Neural cell (in vitro differentiated cells): ENCODE measurements around the gene SRGAP3. TPM values are rescaled to one million over a fixed set of nuclear protein-coding genes. Genes with fewer than 3 reads are reported as not detected.

ENCODE experiments used
- H2AFZ ChIP-seq: fragments of 200-600, 300-800 bp; sonication (generic), shearing (Covaris generic); 2 replicates; pipeline ENCODE4 v1.6.0; 2014; ENCODE audit warnings: low read depth, mild to moderate bottlenecking, antibody characterized with exemption, low read length, moderate library complexity
- H3F3A ChIP-seq: fragments of 200-600 bp; shearing (Covaris generic); 2 replicates; pipeline ENCODE4 v1.6.1; 2016; ENCODE audit warnings: mild to moderate bottlenecking, moderate library complexity, mixed read lengths, antibody characterized with exemption, low read length; ENCODE audit not compliant: insufficient read depth, poor library complexity, severe bottlenecking
- H3K27ac ChIP-seq: fragments of 200-600, 300-800 bp; sonication (generic), shearing (Covaris generic); 2 replicates; pipeline ENCODE4 v1.5.1; 2014; ENCODE audit warnings: mild to moderate bottlenecking, low read length, moderate library complexity
- H3K27me3 ChIP-seq: fragments of 300-800, 200-600 bp; sonication (generic), shearing (Covaris generic); 2 replicates; pipeline ENCODE4 v1.6.0; 2014; ENCODE audit warnings: mild to moderate bottlenecking, low read depth, low read length, moderate library complexity; ENCODE audit not compliant: insufficient read depth
- H3K36me3 ChIP-seq: fragments of 300-800, 200-600 bp; sonication (generic), shearing (Covaris generic); 2 replicates; pipeline ENCODE4 v1.5.1; 2014; ENCODE audit warnings: mild to moderate bottlenecking, antibody characterized with exemption, low read length, moderate library complexity; ENCODE audit not compliant: insufficient read depth
- H3K4me2 ChIP-seq: fragments of 300-800, 200-600 bp; sonication (generic), shearing (Covaris generic); 2 replicates; pipeline ENCODE4 v1.6.0; 2014; ENCODE audit warnings: mild to moderate bottlenecking, low read length
- H3K4me3 ChIP-seq: fragments of 300-800, 200-600 bp; sonication (generic), shearing (Covaris generic); 2 replicates; pipeline ENCODE4 v1.5.1; 2014; ENCODE audit warnings: mild to moderate bottlenecking, low read length, moderate library complexity
- H3K79me2 ChIP-seq: fragments of 200-600 bp; shearing (Covaris generic); replicated peaks from 2 replicates; pipeline ENCODE4 v1.6.0; 2014; ENCODE audit warnings: mild to moderate bottlenecking, low read length, moderate library complexity; ENCODE audit not compliant: insufficient read depth
- H3K9ac ChIP-seq: fragments of 300-800, 200-600 bp; sonication (generic), shearing (Covaris generic); 2 replicates; pipeline ENCODE4 v1.6.1; 2016; ENCODE audit warnings: mild to moderate bottlenecking, low read length, mixed read lengths
- H3K9me2 ChIP-seq: fragments of 200-600 bp; shearing (Covaris generic); 2 replicates; pipeline ENCODE4 v1.6.1; 2016; ENCODE audit warnings: mild to moderate bottlenecking, low read length, mixed read lengths; ENCODE audit not compliant: insufficient read depth
- H3K9me3 ChIP-seq: fragments of 200-600, 300-800 bp; sonication (generic), shearing (Covaris generic); 2 replicates; pipeline ENCODE4 v1.6.1; 2016; ENCODE audit warnings: mild to moderate bottlenecking, mixed run types, low read length, moderate library complexity, mixed read lengths
- H4K20me1 ChIP-seq: fragments of 200-600 bp; shearing (Covaris generic); 2 replicates; pipeline ENCODE4 v1.6.1; 2016; ENCODE audit warnings: mild to moderate bottlenecking, mixed run types; ENCODE audit not compliant: insufficient read depth
- CTCF ChIP-seq: fragments of 450-650 bp; IDR thresholded peaks from 2 replicates; pipeline ENCODE4 v1.5.1; 2014; ENCODE audit warnings: antibody characterized with exemption, mild to moderate bottlenecking, moderate library complexity; ENCODE audit not compliant: poor library complexity, severe bottlenecking
- EP300 ChIP-seq: fragments of 450-650 bp; conservative IDR thresholded peaks from 2 replicates; pipeline ENCODE4 v1.6.1; 2014; ENCODE audit warnings: antibody characterized with exemption, mild to moderate bottlenecking, moderate library complexity; ENCODE audit not compliant: poor library complexity, severe bottlenecking
- EZH2 ChIP-seq: fragments of 200-600, 300-800 bp; shearing (Covaris generic), sonication (generic); IDR thresholded peaks from 2 replicates; pipeline ENCODE4 v1.6.1; 2014; ENCODE audit warnings: antibody characterized with exemption, low read length, borderline replicate concordance, mild to moderate bottlenecking; ENCODE audit not compliant: insufficient read depth, poor library complexity, severe bottlenecking
- MXI1 ChIP-seq: fragments of 450-650 bp; conservative IDR thresholded peaks from 2 replicates; pipeline ENCODE4 v1.6.1; 2014; ENCODE audit warnings: antibody characterized with exemption, mild to moderate bottlenecking; ENCODE audit not compliant: poor library complexity, severe bottlenecking
- POLR2AphosphoS5 ChIP-seq: IDR thresholded peaks from 2 replicates; pipeline ENCODE4 v1.6.1; 2012
- RAD21 ChIP-seq: fragments of 450-650 bp; conservative IDR thresholded peaks from 2 replicates; pipeline ENCODE4 v1.6.1; 2014; ENCODE audit warnings: antibody characterized with exemption, mild to moderate bottlenecking, moderate library complexity
- REST ChIP-seq: IDR thresholded peaks from 2 replicates; pipeline ENCODE4 v1.6.1; 2012; ENCODE audit warnings: borderline replicate concordance
- SMC3 ChIP-seq: fragments of 450-650 bp; conservative IDR thresholded peaks from 2 replicates; pipeline ENCODE4 v1.6.1; 2014; ENCODE audit warnings: antibody characterized with exemption, mild to moderate bottlenecking, moderate library complexity; ENCODE audit not compliant: poor library complexity
- TAF1 ChIP-seq: IDR thresholded peaks from 2 replicates; pipeline ENCODE4 v1.6.1; 2012; ENCODE audit warnings: low read depth
- polyA plus RNA-seq: library from polyadenylated mRNA; depleted of rRNA; stranded (reverse); fragments of >200 nt; gene quantifications from 2 replicates; pipeline ENCODE4 v1.2.3, GENCODE V29; 2014

Gene SRGAP3
- polyA plus RNA-seq, 1 donor from 2014 or later: 31.5 TPM

DNA sequence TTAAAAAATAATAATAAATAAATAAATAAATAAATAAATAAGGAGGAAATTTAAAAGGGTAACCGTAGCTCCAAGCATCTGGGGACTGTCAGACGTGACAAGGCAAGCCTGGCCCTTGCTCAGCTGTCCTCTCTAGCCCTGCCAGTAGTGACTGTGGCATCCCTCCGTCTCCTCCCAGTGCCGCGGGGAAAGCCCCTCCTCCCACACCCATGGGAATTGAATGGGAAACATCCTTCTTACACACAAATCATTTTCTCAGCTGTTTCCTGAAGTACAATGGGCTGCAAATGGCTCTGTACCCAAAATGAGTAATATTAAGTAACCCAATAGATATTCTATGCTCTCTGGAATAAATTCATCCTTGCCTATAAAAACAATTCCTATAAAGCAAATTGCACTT is 184.6 kb downstream of the SRGAP3 start:
- no peaks in the 10 kb centered on the region for H3K79me2 ChIP-seq
- no peak overlapping the region for H3K4me3 ChIP-seq
- H2AFZ ChIP-seq: no peak overlapping the region
- TF ChIP-seq CTCF (no peak), RAD21 (no peak), POLR2AphosphoS5 (no peak), SMC3 (no peak), EZH2 (no peak), MXI1 (no peak), TAF1 (no peak), EP300 (no peak), REST (no peak)
- no peaks in the 10 kb centered on the region for H3F3A ChIP-seq
- H3K4me2 ChIP-seq: no peak overlapping the region
- H3K27me3 ChIP-seq: no peaks in the 10 kb centered on the region
- H3K9me2 ChIP-seq: no peaks in the 10 kb centered on the region
- peaks cover 6% of the 10 kb centered on the region for H3K9me3 ChIP-seq
- H3K27ac ChIP-seq: no peak overlapping the region
- peaks cover 6% of the 10 kb centered on the region for H3K36me3 ChIP-seq
- no peaks in the 10 kb centered on the region for H4K20me1 ChIP-seq
- H3K9ac ChIP-seq: no peak overlapping the region

- Histone ChIP-seq H3F3A (no peaks in the 10 kb centered on the region), H3K4me2 (no peak overlapping the region), H3K27ac (no peak overlapping the region), H3K79me2 (no peaks in the 10 kb centered on the region), H3K9me3 (peaks cover 6% of the 10 kb centered on the region), H3K9ac (no peak overlapping the region), H3K4me3 (no peak overlapping the region), H3K36me3 (peaks cover 6% of the 10 kb centered on the region), H4K20me1 (no peaks in the 10 kb centered on the region), H2AFZ (no peak overlapping the region), H3K9me2 (no peaks in the 10 kb centered on the region), H3K27me3 (no peaks in the 10 kb centered on the region)
- TF ChIP-seq CTCF (no peak), SMC3 (no peak), EP300 (no peak), REST (no peak), MXI1 (no peak), RAD21 (no peak), POLR2AphosphoS5 (no peak), EZH2 (no peak), TAF1 (no peak)
Observed at GRCh38 chr3:9064251-9064650, 185.2 kb downstream of the SRGAP3 start.
